ENCODE data around the gene DNAJB4. TPM values are rescaled to one million over a fixed set of nuclear protein-coding genes. Genes with fewer than 3 reads are reported as not detected.

DNAJB4 gene
- total and polyA plus RNA-seq, 2 of the 13 experiments (the other 11 are each of a cell fraction or from before 2014, with no cell fraction given) = 4.4 to 18.6 TPM

DNA sequence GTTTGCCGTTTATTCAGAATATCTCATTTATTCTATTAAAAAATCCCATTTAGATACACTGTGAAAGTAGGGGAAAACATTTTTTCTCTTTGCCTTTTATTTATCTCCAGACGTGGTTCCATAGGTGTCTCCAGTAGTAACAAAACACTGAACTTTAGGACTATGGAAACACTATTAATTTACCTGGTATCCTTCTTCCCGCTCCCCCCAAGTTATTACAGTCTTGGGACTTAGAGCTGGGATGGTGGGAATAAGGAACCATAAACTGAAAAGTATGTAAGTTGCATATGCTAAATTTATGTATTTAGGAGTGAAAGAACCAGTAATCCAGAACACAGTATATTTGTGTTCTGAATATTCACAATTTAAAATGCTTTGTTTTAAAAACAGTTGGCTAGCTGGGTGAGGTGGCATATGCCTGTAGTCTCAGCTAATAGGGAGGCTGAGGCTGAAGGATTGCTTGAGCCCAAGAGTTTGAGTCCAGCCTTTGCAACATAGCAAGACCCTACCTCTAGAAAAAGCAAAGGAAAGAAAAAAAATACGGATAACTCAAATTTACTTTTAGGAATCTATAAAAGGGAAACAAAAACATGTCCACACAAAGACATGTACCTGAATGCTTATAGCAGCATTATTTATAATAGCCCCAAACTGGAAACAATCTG, 3.1 kb downstream of the DNAJB4 start:
- CTCF ChIA-PET (ENCODE audit: low intra/inter-chr PET ratio, low total read pairs) = no interaction called here
- FAIRE-seq (no peak), ATAC-seq (no peak), DNase-seq (ENCODE audit: low spot score) (no peak)
- Histone ChIP-seq H3K9me3 (ENCODE audit: low read length) (no peaks in the 10 kb centered on the region), H3K4me1 (ENCODE audit: insufficient read depth, low read length) (peaks cover 60% of the 10 kb centered on the region), H4K20me1 (ENCODE audit: insufficient read depth, low read length) (no peaks in the 10 kb centered on the region; the same call in none of the 2 replicates), H3K79me2 (ENCODE audit: insufficient read depth, low read length) (peaks cover 53% of the 10 kb centered on the region), H2AFZ (ENCODE audit: low read length) (no peak overlapping the region), H3K4me3 (replicated peaks in 1 of 3; ENCODE audit: insufficient read depth in 1 of 3, low read depth in 2 of 3, low read length in 3 of 3) (peak overlapping the region in 1 of 3 experiments; percentile 10; a peak in 1 of 6 replicates), H3K4me2 (ENCODE audit: low read depth, low read length) (peak overlapping the region; percentile 79), H3K36me3 (replicated peaks in 1 of 2; ENCODE audit: control insufficient read depth in 1 of 2, insufficient read depth in 2 of 2, low read length in 2 of 2) (no peaks in the 10 kb centered on the region), H3K27me3 (ENCODE audit: control insufficient read depth in 1 of 2, insufficient read depth in 2 of 2, low read length in 2 of 2) (no peaks in the 10 kb centered on the region), H3K27ac (ENCODE audit: extremely low read length, insufficient read depth, low read length) (no peak overlapping the region), H3K9ac (ENCODE audit: insufficient read depth, low read depth, low read length) (no peak overlapping the region)
- POLR2A ChIA-PET = no interaction called here
- in situ Hi-C loops (cut with HindIII; ENCODE audit: extremely low pct_ligation_motif_present, low pct_unique_long_range_greater_than_20kb) (no loop called here), intact Hi-C loops (cut with micrococcal nuclease; ENCODE audit: unreplicated experiment) (no loop called here)
- TF ChIP-seq CREM (IDR thresholded peaks at IDR 0.05) (no peak), CREM (CRISPR knock-in tag; IDR thresholded peaks at IDR 0.05) (no peak), ELF1 (CRISPR knock-in tag; IDR thresholded peaks at IDR 0.05) (no peak), HOXA7 (CRISPR knock-in tag; IDR thresholded peaks at IDR 0.05) (no peak), RFX5 (IDR thresholded peaks at IDR 0.05; ENCODE audit: low read depth, low read length) (no peak), ISX (CRISPR knock-in tag; conservative IDR thresholded peaks at IDR 0.05) (no peak)
- TF ChIP-seq, protein P1, sequence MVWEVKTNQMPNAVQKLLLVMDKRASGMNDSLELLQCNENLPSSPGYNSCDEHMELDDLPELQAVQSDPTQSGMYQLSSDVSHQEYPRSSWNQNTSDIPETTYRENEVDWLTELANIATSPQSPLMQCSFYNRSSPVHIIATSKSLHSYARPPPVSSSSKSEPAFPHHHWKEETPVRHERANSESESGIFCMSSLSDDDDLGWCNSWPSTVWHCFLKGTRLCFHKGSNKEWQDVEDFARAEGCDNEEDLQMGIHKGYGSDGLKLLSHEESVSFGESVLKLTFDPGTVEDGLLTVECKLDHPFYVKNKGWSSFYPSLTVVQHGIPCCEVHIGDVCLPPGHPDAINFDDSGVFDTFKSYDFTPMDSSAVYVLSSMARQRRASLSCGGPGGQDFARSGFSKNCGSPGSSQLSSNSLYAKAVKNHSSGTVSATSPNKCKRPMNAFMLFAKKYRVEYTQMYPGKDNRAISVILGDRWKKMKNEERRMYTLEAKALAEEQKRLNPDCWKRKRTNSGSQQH (CRISPR knock-in tag; IDR thresholded peaks at IDR 0.05; ENCODE audit: low read depth) = no peak
- WGBS (ENCODE audit: low lambda C conversion rate) = 91% methylated on average over 4 of the region's 4 CpGs
- BruUV-seq (replicated peaks) = no TSS peak

DNA sequence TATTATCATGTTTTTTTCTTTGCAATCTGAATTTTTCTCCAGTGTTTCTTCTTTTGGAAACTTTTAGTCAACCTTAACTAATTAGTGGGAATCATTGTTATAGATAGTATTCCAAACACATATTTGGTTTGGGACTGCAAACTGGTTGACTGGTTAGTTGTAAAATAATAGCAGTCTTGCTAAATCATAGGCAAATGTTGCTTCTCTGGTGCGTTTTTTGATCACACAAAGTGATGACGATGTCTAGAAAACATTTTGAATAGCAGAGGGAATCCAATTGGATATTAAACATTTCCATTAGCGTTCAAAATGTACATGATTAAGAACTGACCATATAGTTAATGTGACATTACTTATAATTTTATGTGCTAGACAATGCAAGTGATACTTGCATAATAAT, 4.5 kb downstream of the DNAJB4 start:
- Histone ChIP-seq H3K4me1 (ENCODE audit: insufficient read depth, low read length) (peaks cover 47% of the 10 kb centered on the region), H3K27ac (ENCODE audit: extremely low read length, insufficient read depth, low read length) (no peak overlapping the region), H4K20me1 (ENCODE audit: insufficient read depth, low read length) (no peaks in the 10 kb centered on the region; the same call in none of the 2 replicates), H3K9ac (ENCODE audit: insufficient read depth, low read depth, low read length) (no peak overlapping the region), H3K9me3 (ENCODE audit: low read length) (no peaks in the 10 kb centered on the region), H3K27me3 (ENCODE audit: control insufficient read depth in 1 of 2, insufficient read depth in 2 of 2, low read length in 2 of 2) (no peaks in the 10 kb centered on the region), H3K4me3 (replicated peaks in 1 of 3; ENCODE audit: insufficient read depth in 1 of 3, low read depth in 2 of 3, low read length in 3 of 3) (no peak overlapping the region), H3K36me3 (replicated peaks in 1 of 2; ENCODE audit: control insufficient read depth in 1 of 2, insufficient read depth in 2 of 2, low read length in 2 of 2) (no peaks in the 10 kb centered on the region; a peak in 1 of 5 replicates), H3K79me2 (ENCODE audit: insufficient read depth, low read length) (peaks cover 53% of the 10 kb centered on the region), H2AFZ (ENCODE audit: low read length) (no peak overlapping the region), H3K4me2 (ENCODE audit: low read depth, low read length) (no peak overlapping the region)
- CTCF ChIA-PET (ENCODE audit: low intra/inter-chr PET ratio, low total read pairs) = no interaction called here
- POLR2A ChIA-PET = interaction anchor here (1.5 kb wide), 1 partner anchor 31 kb away, joined by 4 read pairs; the partner anchor contains the start of gene FUBP1
- no peak for ATAC-seq
- no TSS peak for BruUV-seq (replicated peaks)
- in situ Hi-C loops (cut with HindIII; ENCODE audit: extremely low pct_ligation_motif_present, low pct_unique_long_range_greater_than_20kb) = no loop called here
- no peak for FAIRE-seq
- DNase-seq (ENCODE audit: low spot score) = no peak
- WGBS (ENCODE audit: low lambda C conversion rate) = 95% methylated on average over 3 of the region's 3 CpGs
- intact Hi-C loops (cut with micrococcal nuclease; ENCODE audit: unreplicated experiment) = no loop called here
- TF ChIP-seq HDAC1 (CRISPR knock-in tag; IDR thresholded peaks at IDR 0.05) = no peak
- no peak for TF ChIP-seq ZBTB1 (CRISPR knock-in tag; IDR thresholded peaks at IDR 0.05; ENCODE audit: borderline replicate concordance)
- TF ChIP-seq, protein P2, sequence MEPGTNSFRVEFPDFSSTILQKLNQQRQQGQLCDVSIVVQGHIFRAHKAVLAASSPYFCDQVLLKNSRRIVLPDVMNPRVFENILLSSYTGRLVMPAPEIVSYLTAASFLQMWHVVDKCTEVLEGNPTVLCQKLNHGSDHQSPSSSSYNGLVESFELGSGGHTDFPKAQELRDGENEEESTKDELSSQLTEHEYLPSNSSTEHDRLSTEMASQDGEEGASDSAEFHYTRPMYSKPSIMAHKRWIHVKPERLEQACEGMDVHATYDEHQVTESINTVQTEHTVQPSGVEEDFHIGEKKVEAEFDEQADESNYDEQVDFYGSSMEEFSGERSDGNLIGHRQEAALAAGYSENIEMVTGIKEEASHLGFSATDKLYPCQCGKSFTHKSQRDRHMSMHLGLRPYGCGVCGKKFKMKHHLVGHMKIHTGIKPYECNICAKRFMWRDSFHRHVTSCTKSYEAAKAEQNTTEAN (CRISPR knock-in tag; conservative IDR thresholded peaks at IDR 0.05) = no peak
- TF ChIP-seq ZNF572 (CRISPR knock-in tag; IDR thresholded peaks at IDR 0.05) = no peak
- TF ChIP-seq, protein P3, sequence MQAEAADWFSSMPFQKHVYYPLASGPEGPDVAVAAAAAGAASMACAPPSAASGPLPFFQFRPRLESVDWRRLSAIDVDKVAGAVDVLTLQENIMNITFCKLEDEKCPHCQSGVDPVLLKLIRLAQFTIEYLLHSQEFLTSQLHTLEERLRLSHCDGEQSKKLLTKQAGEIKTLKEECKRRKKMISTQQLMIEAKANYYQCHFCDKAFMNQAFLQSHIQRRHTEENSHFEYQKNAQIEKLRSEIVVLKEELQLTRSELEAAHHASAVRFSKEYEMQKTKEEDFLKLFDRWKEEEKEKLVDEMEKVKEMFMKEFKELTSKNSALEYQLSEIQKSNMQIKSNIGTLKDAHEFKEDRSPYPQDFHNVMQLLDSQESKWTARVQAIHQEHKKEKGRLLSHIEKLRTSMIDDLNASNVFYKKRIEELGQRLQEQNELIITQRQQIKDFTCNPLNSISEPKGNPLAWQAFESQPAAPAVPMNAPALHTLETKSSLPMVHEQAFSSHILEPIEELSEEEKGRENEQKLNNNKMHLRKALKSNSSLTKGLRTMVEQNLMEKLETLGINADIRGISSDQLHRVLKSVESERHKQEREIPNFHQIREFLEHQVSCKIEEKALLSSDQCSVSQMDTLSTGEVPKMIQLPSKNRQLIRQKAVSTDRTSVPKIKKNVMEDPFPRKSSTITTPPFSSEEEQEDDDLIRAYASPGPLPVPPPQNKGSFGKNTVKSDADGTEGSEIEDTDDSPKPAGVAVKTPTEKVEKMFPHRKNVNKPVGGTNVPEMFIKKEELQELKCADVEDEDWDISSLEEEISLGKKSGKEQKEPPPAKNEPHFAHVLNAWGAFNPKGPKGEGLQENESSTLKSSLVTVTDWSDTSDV (CRISPR knock-in tag; IDR thresholded peaks at IDR 0.05) = no peak
- TF ChIP-seq KDM3A (CRISPR knock-in tag; IDR thresholded peaks at IDR 0.05; ENCODE audit: low read depth) = no peak
- no peak for TF ChIP-seq SIX1 (CRISPR knock-in tag; IDR thresholded peaks at IDR 0.05; ENCODE audit: borderline replicate concordance)
- TF ChIP-seq ZNF772 (CRISPR knock-in tag; IDR thresholded peaks at IDR 0.05) = no peak
